Panc1 (cell line): ENCODE data around the gene NEIL1. TPM values are rescaled to one million over a fixed set of nuclear protein-coding genes. Genes with fewer than 3 reads are reported as not detected.

ENCODE experiments used
- ATAC-seq: fragments of 200-7000 bp; cut with Tn5 transposase; 2 replicates; pipeline ENCODE4 v1.9.1; 2020; ENCODE audit warnings: mild to moderate bottlenecking, moderate library complexity
- BruUV-seq: library from RNA; stranded (reverse); fragments of 400-500 nt; replicated peaks from 2 replicates; lab custom pipeline; 2021; lab: Mats Ljungman, UMichigan
- CTCF ChIA-PET: fragments of 300-600 bp; sonication (Branson Sonifier 250); formaldehyde crosslinking; loops from one replicate; lab custom pipeline; 2022; ENCODE audit warnings: antibody characterized with exemption; lab: Charles Lee
- POLR2A ChIA-PET: fragments of 300-600 bp; sonication (Branson Sonifier 250); formaldehyde crosslinking; loops from one replicate; lab custom pipeline; 2022; ENCODE audit warnings: antibody characterized with exemption; lab: Charles Lee
- DNase-seq: peaks from one replicate; pipeline ENCODE4 v3.0.0-alpha.2; 2010; ENCODE audit warnings: low read depth, low spot score
- H3K27ac ChIP-seq: 2 replicates; pipeline ENCODE4 v1.5.1; 2011; ENCODE audit warnings: mild to moderate bottlenecking, low read length, inconsistent platforms
- H3K27me3 ChIP-seq: fragments of 200-500 bp; sonication (Bioruptor generic); 2 replicates; pipeline ENCODE4 v1.6.0; 2014; ENCODE audit warnings: low read length, inconsistent platforms; ENCODE audit not compliant: control insufficient read depth, insufficient read depth
- H3K36me3 ChIP-seq: fragments of 200-500 bp; sonication (Bioruptor generic); 2 replicates; pipeline ENCODE4 v1.5.1; 2014; ENCODE audit warnings: inconsistent platforms, mild to moderate bottlenecking, low read length, moderate library complexity; ENCODE audit not compliant: control insufficient read depth, insufficient read depth
- H3K4me1 ChIP-seq: 2 replicates; pipeline ENCODE4 v1.5.1; 2011; ENCODE audit warnings: inconsistent platforms, mild to moderate bottlenecking, low read length, moderate library complexity; ENCODE audit not compliant: control insufficient read depth, insufficient read depth
- H3K4me3 ChIP-seq, 2 experiments: 2 replicates each; pipeline ENCODE4 v1.5.1; 2011 to 2012; ENCODE audit warnings: low read depth in 2 of 2, low read length in 2 of 2, mild to moderate bottlenecking in 2 of 2, inconsistent platforms in 1 of 2, moderate library complexity in 1 of 2
- H3K9me3 ChIP-seq: fragments of 200-500 bp; sonication (Bioruptor generic); 2 replicates; pipeline ENCODE4 v1.5.1; 2014; ENCODE audit warnings: low read depth, mild to moderate bottlenecking, inconsistent platforms, low read length, moderate library complexity; ENCODE audit not compliant: control insufficient read depth, insufficient read depth
- CTCF ChIP-seq: fragments of 450-650 bp; IDR thresholded peaks from 2 replicates; pipeline ENCODE4 v1.5.1; 2017; ENCODE audit warnings: mild to moderate bottlenecking
- POLR2AphosphoS5 ChIP-seq: IDR thresholded peaks from 2 replicates; pipeline ENCODE4 v1.6.1; 2012; ENCODE audit warnings: mild to moderate bottlenecking, low read depth, low read length, moderate library complexity
- REST ChIP-seq, 2 experiments: IDR thresholded peaks; 2 replicates each; pipeline ENCODE4 v1.6.1; 2011 to 2012; ENCODE audit warnings: low read depth in 2 of 2, control low read depth in 1 of 2, low read length in 1 of 2, mild to moderate bottlenecking in 1 of 2, moderate library complexity in 1 of 2; ENCODE audit not compliant: insufficient read depth in 1 of 2
- SIN3A ChIP-seq: IDR thresholded peaks from 2 replicates; pipeline ENCODE4 v1.6.1; 2012; ENCODE audit warnings: low read depth, mild to moderate bottlenecking, low read length, moderate library complexity, borderline replicate concordance; ENCODE audit not compliant: insufficient read depth
- TCF7L2 ChIP-seq: IDR thresholded peaks from 2 replicates; pipeline ENCODE4 v1.6.1; 2011; ENCODE audit warnings: mild to moderate bottlenecking, low read depth, low read length, inconsistent platforms
- in situ Hi-C: cut with HindIII; loops from 2 replicates; pipeline ENCODE4 v1.10.0; 2016; ENCODE audit warnings: low sequenced_read_pairs, low pct_unique_long_range_greater_than_20kb
- intact Hi-C: fragments of 100-400 bp; cut with micrococcal nuclease; formaldehyde crosslinking; loops from one replicate; pipeline ENCODE4 v1.10.0; 2022; ENCODE audit not compliant: unreplicated experiment
- total RNA-seq: library from RNA; stranded (reverse); gene quantifications from one replicate; pipeline ENCODE4 v1.2.1, GENCODE V29; 2021; ENCODE audit not compliant: unreplicated experiment

NEIL1 gene
- total RNA-seq, 1 experiment from 2014 or later, result 3.4 TPM

- no peaks in the 10 kb centered on the region for H3K9me3 ChIP-seq
- DNase-seq (no peak), ATAC-seq (no peak)
- intact Hi-C loops, result no loop called here
- in situ Hi-C loops, result no loop called here
- CTCF ChIA-PET, result no interaction called here
- POLR2A ChIA-PET, result no interaction called here
- H3K4me3 ChIP-seq, result no peak overlapping the region
- BruUV-seq, result no TSS peak
- H3K36me3 ChIP-seq, result no peaks in the 10 kb centered on the region
- H3K27me3 ChIP-seq, result no peaks in the 10 kb centered on the region
- H3K4me1 ChIP-seq, result no peaks in the 10 kb centered on the region
- TF ChIP-seq TCF7L2 (no peak), SIN3A (no peak), CTCF (no peak), POLR2AphosphoS5 (no peak), REST (IDR thresholded peaks at IDR 0.05; ENCODE audit: insufficient read depth in 1 of 2, low read depth in 2 of 2, low read length in 1 of 2) (no peak)
- no peak overlapping the region for H3K27ac ChIP-seq
Observed at GRCh38 chr15:75352186-75353080, 5.6 kb downstream of the NEIL1 start.

- Histone ChIP-seq H3K4me3 (no peak overlapping the region), H3K9me3 (no peaks in the 10 kb centered on the region), H3K4me1 (no peaks in the 10 kb centered on the region), H3K36me3 (no peaks in the 10 kb centered on the region; the same call in 1 of the 2 replicates), H3K27ac (no peak overlapping the region), H3K27me3 (no peaks in the 10 kb centered on the region)
- intact Hi-C loops, result no loop called here
- ChIA-PET CTCF (no interaction called here), POLR2A (no interaction called here)
- no peak for ATAC-seq
- no peak for TF ChIP-seq POLR2AphosphoS5
- no peak for TF ChIP-seq REST (IDR thresholded peaks at IDR 0.05; ENCODE audit: insufficient read depth in 1 of 2, low read depth in 2 of 2, low read length in 1 of 2)
- TF ChIP-seq CTCF, result no peak
- no peak for TF ChIP-seq TCF7L2
- TF ChIP-seq SIN3A, result no peak
- no TSS peak for BruUV-seq
- in situ Hi-C loops, result no loop called here
- no peak for DNase-seq
Observed at GRCh38 chr15:75353604-75354003, 6.8 kb downstream of the NEIL1 start.
